ENCODE measurements around the gene CEP19.

CEP19 gene

GRCh38 chr3:196706731-196707130 is 5.3 kb downstream of the CEP19 start:
- H3K9ac ChIP-seq (ENCODE audit: low read length), result no peak overlapping the region
- H3K27ac ChIP-seq (ENCODE audit: low read depth, low read length), result no peak overlapping the region
- H3K27me3 ChIP-seq (ENCODE audit: control insufficient read depth in 1 of 2, insufficient read depth in 2 of 2, low read length in 2 of 2), result no peaks in the 10 kb centered on the region
- H3K9me3 ChIP-seq (ENCODE audit: low read length), result no peaks in the 10 kb centered on the region
- H3K4me3 ChIP-seq (ENCODE audit: low read depth in 1 of 2, low read length in 2 of 2), result no peak overlapping the region
- H3K4me1 ChIP-seq (ENCODE audit: insufficient read depth, low read length), result peaks cover 6% of the 10 kb centered on the region
- no peaks in the 10 kb centered on the region for H3K36me3 ChIP-seq (ENCODE audit: insufficient read depth, low read length)

DNA sequence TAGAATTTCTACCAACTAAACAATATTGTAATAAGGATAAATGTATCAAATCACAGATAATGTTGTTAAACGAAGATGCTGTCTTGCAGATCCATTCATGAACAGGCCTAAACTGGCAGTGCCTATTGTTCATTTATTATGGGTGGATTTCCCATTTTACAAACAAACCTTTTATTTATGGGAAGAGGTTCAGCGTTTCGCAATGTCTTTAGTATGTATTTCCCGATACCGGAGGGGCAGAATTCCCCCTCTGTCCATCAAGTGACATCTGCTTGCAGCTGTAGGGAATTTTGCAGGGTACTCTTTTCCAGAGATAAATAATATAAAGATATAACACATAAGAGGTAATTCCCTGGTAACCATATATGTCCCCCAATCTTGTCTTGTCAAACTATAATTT is 5.7 kb downstream of the CEP19 start:
- Histone ChIP-seq H3K9ac (ENCODE audit: low read length) (no peak overlapping the region), H3K4me3 (ENCODE audit: low read depth in 1 of 2, low read length in 2 of 2) (no peak overlapping the region), H3K9me3 (ENCODE audit: low read length) (no peaks in the 10 kb centered on the region), H3K4me1 (ENCODE audit: insufficient read depth, low read length) (peaks cover 4% of the 10 kb centered on the region), H3K36me3 (ENCODE audit: insufficient read depth, low read length) (no peaks in the 10 kb centered on the region), H3K27me3 (ENCODE audit: control insufficient read depth in 1 of 2, insufficient read depth in 2 of 2, low read length in 2 of 2) (no peaks in the 10 kb centered on the region), H3K27ac (ENCODE audit: low read depth, low read length) (no peak overlapping the region)

- Histone ChIP-seq H3K9ac (ENCODE audit: low read length) (no peak overlapping the region), H3K27ac (ENCODE audit: low read depth, low read length) (no peak overlapping the region), H3K36me3 (ENCODE audit: insufficient read depth, low read length) (no peaks in the 10 kb centered on the region), H3K4me1 (ENCODE audit: insufficient read depth, low read length) (no peaks in the 10 kb centered on the region), H3K27me3 (ENCODE audit: control insufficient read depth in 1 of 2, insufficient read depth in 2 of 2, low read length in 2 of 2) (no peaks in the 10 kb centered on the region), H3K4me3 (ENCODE audit: low read depth in 1 of 2, low read length in 2 of 2) (no peak overlapping the region), H3K9me3 (ENCODE audit: low read length) (no peaks in the 10 kb centered on the region)
Measured at GRCh38 chr3:196700801-196701200, 11.2 kb downstream of the CEP19 start.

DNA sequence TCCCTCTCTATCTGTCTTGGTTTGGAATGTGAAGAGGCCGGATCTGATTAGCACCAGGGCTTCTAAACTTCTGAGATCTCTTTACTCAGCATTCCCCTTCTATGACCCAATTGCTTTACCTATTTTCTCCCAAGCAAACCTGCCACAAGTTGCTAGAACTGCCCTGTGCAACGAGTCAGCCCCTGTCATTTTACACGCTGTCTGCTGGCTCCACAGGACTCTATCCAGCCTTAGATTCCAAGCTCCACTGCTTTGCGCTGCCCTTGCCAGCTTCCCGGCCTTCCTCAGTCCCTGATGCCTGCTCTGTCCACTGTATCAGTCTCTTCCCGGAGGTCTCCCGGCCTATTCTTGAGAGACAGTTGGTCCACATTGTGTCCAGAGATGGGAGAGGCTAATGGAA is 12.3 kb downstream of the CEP19 start:
- Histone ChIP-seq H3K9ac (ENCODE audit: low read length) (no peak overlapping the region), H3K9me3 (ENCODE audit: low read length) (no peaks in the 10 kb centered on the region), H3K27ac (ENCODE audit: low read depth, low read length) (no peak overlapping the region), H3K36me3 (ENCODE audit: insufficient read depth, low read length) (no peaks in the 10 kb centered on the region), H3K27me3 (ENCODE audit: control insufficient read depth in 1 of 2, insufficient read depth in 2 of 2, low read length in 2 of 2) (no peaks in the 10 kb centered on the region), H3K4me3 (ENCODE audit: low read depth in 1 of 2, low read length in 2 of 2) (no peak overlapping the region), H3K4me1 (ENCODE audit: insufficient read depth, low read length) (no peaks in the 10 kb centered on the region)

GRCh38 chr3:196697270-196697669 is 14.8 kb downstream of the CEP19 start:
- Histone ChIP-seq H3K9me3 (ENCODE audit: low read length) (no peaks in the 10 kb centered on the region), H3K9ac (ENCODE audit: low read length) (no peak overlapping the region), H3K27ac (ENCODE audit: low read depth, low read length) (no peak overlapping the region), H3K4me1 (ENCODE audit: insufficient read depth, low read length) (no peaks in the 10 kb centered on the region), H3K27me3 (ENCODE audit: control insufficient read depth in 1 of 2, insufficient read depth in 2 of 2, low read length in 2 of 2) (no peaks in the 10 kb centered on the region), H3K4me3 (ENCODE audit: low read depth in 1 of 2, low read length in 2 of 2) (no peak overlapping the region), H3K36me3 (ENCODE audit: insufficient read depth, low read length) (no peaks in the 10 kb centered on the region)

- no peaks in the 10 kb centered on the region for H3K9me3 ChIP-seq (ENCODE audit: low read length)
- H3K27ac ChIP-seq (ENCODE audit: low read depth, low read length), result no peak overlapping the region
- H3K9ac ChIP-seq (ENCODE audit: low read length), result no peak overlapping the region
- H3K4me3 ChIP-seq (ENCODE audit: low read depth in 1 of 2, low read length in 2 of 2), result no peak overlapping the region
- H3K4me1 ChIP-seq (ENCODE audit: insufficient read depth, low read length), result no peaks in the 10 kb centered on the region
- no peaks in the 10 kb centered on the region for H3K36me3 ChIP-seq (ENCODE audit: insufficient read depth, low read length)
- no peaks in the 10 kb centered on the region for H3K27me3 ChIP-seq (ENCODE audit: control insufficient read depth in 1 of 2, insufficient read depth in 2 of 2, low read length in 2 of 2)
Measured at GRCh38 chr3:196695849-196696226, 16.2 kb downstream of the CEP19 start.

GRCh38 chr3:196694941-196695848 is 16.9 kb downstream of the CEP19 start:
- Histone ChIP-seq H3K27me3 (ENCODE audit: control insufficient read depth in 1 of 2, insufficient read depth in 2 of 2, low read length in 2 of 2) (no peaks in the 10 kb centered on the region), H3K4me1 (ENCODE audit: insufficient read depth, low read length) (no peaks in the 10 kb centered on the region), H3K4me3 (ENCODE audit: low read depth in 1 of 2, low read length in 2 of 2) (no peak overlapping the region), H3K36me3 (ENCODE audit: insufficient read depth, low read length) (no peaks in the 10 kb centered on the region), H3K27ac (ENCODE audit: low read depth, low read length) (no peak overlapping the region), H3K9ac (ENCODE audit: low read length) (no peak overlapping the region), H3K9me3 (ENCODE audit: low read length) (no peaks in the 10 kb centered on the region)

DNA sequence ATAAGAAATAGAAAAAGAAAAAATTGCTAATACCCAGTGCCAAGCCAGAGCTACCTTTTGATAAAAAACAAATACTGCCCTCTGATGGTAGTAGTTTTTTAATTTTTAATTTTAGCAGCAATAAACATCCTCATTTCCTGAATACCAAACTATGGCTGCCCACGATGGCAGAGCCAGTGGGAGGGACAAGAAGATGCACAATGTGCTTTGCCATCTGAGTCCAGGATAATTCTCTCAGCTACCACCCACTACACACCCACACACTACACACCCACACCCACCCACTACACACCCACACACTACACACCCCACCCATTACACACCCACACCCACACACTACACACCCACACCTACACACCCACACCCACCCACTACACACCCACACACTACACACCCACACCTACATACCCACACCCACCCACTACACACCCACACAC is 17.8 kb downstream of the CEP19 start:
- H3K4me3 ChIP-seq (ENCODE audit: low read depth in 1 of 2, low read length in 2 of 2), result no peak overlapping the region
- H3K27me3 ChIP-seq (ENCODE audit: control insufficient read depth in 1 of 2, insufficient read depth in 2 of 2, low read length in 2 of 2), result no peaks in the 10 kb centered on the region
- H3K27ac ChIP-seq (ENCODE audit: low read depth, low read length), result no peak overlapping the region
- no peaks in the 10 kb centered on the region for H3K4me1 ChIP-seq (ENCODE audit: insufficient read depth, low read length)
- no peaks in the 10 kb centered on the region for H3K9me3 ChIP-seq (ENCODE audit: low read length)
- no peaks in the 10 kb centered on the region for H3K36me3 ChIP-seq (ENCODE audit: insufficient read depth, low read length)
- no peak overlapping the region for H3K9ac ChIP-seq (ENCODE audit: low read length)

DNA sequence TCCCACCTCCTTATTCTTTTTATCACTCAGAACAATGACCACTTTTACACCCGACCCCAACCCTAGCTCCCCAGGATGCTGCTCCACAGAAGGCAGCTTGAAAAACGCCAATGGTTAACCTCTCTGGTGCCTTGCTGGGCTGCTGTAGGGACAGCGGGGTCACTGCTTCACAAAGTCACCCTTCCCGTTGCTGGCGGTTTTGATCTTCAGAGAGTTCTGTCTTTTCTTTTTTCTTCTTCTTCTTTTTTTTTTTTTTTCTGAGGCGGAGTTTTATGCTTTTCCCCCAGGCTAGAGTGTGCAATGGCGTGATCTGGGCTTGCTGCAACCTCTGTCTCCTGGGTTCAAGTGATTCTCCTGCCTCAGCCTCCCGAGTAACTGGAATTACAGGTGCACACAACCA is 20.7 kb downstream of the CEP19 start:
- Histone ChIP-seq H3K36me3 (ENCODE audit: insufficient read depth, low read length) (no peaks in the 10 kb centered on the region), H3K4me3 (ENCODE audit: low read depth in 1 of 2, low read length in 2 of 2) (no peak overlapping the region)

GRCh38 chr3:196689941-196690660 is 21.9 kb downstream of the CEP19 start:
- no peak overlapping the region for H3K27ac ChIP-seq (ENCODE audit: low read depth, low read length)
- H3K9ac ChIP-seq (ENCODE audit: low read length), result no peak overlapping the region
- H3K27me3 ChIP-seq (ENCODE audit: control insufficient read depth in 1 of 2, insufficient read depth in 2 of 2, low read length in 2 of 2), result no peaks in the 10 kb centered on the region
- H3K4me1 ChIP-seq (ENCODE audit: insufficient read depth, low read length), result no peaks in the 10 kb centered on the region
- H3K9me3 ChIP-seq (ENCODE audit: low read length), result no peaks in the 10 kb centered on the region
- H3K36me3 ChIP-seq (ENCODE audit: insufficient read depth, low read length), result no peaks in the 10 kb centered on the region
- no peak overlapping the region for H3K4me3 ChIP-seq (ENCODE audit: low read depth in 1 of 2, low read length in 2 of 2)

More for the DNA sequence above, 20.7 kb downstream of the CEP19 start:
- Histone ChIP-seq H3K27ac (ENCODE audit: low read depth, low read length) (no peak overlapping the region), H3K9ac (ENCODE audit: low read length) (no peak overlapping the region), H3K9me3 (ENCODE audit: low read length) (no peaks in the 10 kb centered on the region), H3K4me1 (ENCODE audit: insufficient read depth, low read length) (no peaks in the 10 kb centered on the region), H3K27me3 (ENCODE audit: control insufficient read depth in 1 of 2, insufficient read depth in 2 of 2, low read length in 2 of 2) (no peaks in the 10 kb centered on the region)

GRCh38 chr3:196688349-196688748 is 23.7 kb downstream of the CEP19 start:
- Histone ChIP-seq H3K27me3 (ENCODE audit: control insufficient read depth in 1 of 2, insufficient read depth in 2 of 2, low read length in 2 of 2) (no peaks in the 10 kb centered on the region), H3K9me3 (ENCODE audit: low read length) (no peaks in the 10 kb centered on the region), H3K9ac (ENCODE audit: low read length) (no peak overlapping the region), H3K4me3 (ENCODE audit: low read depth in 1 of 2, low read length in 2 of 2) (no peak overlapping the region), H3K27ac (ENCODE audit: low read depth, low read length) (no peak overlapping the region), H3K36me3 (ENCODE audit: insufficient read depth, low read length) (no peaks in the 10 kb centered on the region), H3K4me1 (ENCODE audit: insufficient read depth, low read length) (no peaks in the 10 kb centered on the region)

Measured in muscle layer of colon (tissue), 2 donors.